Lung microvascular endothelial cell (primary cell): ENCODE data around the gene PTAFR. TPM values are rescaled to one million over a fixed set of nuclear protein-coding genes. Genes with fewer than 3 reads are reported as not detected.

Experiments
- DNase-seq, 2 donors: peaks; one replicate each; pipeline versions ENCODE4 v3.0.0 to v3.0.0-alpha.2; 2010; ENCODE audit warnings: low read depth in 2 of 2
- total RNA-seq: library from RNA; depleted of rRNA; stranded (reverse); fragments of >200 nt; gene quantifications from 2 replicates; pipeline ENCODE4 v1.2.1, GENCODE V29; 2014

Gene PTAFR
- total RNA-seq, 1 donor from 2014 or later: under 0.01 TPM

DNA sequence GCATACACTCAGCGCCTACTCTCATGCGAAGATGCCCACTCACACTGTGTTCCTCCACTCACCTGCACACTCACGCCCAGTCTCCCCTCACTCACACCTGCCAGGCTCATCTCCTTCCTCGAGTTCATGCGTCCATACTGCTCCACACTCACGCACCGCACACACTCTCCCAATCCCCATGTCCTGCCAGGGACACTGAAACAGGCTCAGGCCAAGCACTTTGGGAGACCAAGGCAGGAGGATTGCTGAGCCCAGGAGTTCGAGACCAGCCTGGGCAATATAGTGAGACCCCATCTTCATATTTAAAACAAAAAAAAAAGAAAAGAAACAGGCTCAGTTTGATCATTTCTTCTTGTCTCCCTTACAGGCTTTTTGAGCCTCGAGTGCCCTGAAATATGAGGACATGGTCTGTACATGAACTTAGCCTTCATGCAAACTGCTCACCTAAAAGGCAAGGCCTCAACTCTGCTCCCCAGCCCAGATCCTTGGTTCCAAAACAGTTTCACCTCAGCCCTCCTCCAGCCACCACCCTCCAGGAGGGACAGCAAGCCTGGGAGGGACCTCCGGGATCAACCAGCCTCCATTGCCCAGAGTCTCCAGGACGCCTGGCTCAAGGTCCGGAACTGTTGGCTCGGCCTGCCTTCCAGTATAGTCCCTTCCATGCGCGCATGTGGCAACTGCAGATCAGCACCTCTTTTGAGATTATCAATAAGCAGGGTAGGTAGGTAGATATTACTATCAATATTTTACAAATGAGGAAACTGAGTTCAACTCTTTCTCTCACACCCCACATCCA lies 2.4 kb upstream of the PTAFR start:
- DNase-seq: no peak

DNA sequence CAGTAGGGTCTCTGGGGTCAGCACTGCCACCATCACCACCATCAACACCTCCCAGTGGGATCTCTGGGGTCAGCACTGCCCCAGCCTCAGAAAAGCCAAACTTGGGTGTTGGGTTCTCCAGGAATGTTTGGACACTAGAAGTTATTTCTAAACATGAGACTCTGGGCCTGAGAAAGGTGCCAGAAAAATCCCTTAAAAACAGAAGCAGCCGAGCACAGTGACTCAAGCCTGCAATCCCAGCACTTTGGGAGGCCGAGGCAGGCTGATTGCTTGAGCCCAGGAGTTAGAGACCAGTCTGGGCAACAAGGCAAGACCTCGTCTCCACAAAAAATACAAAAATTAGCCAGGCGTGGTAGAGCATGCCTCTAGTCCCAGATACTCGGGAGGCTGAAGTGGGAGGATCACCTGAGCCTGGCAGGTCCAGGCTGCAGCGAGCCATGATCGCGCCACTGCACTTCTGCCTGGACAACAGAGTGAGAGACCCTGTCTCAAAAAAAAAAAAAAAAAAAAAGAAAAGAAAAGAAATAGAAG lies 470 bp downstream of the PTAFR start:
- no peak for DNase-seq

DNA sequence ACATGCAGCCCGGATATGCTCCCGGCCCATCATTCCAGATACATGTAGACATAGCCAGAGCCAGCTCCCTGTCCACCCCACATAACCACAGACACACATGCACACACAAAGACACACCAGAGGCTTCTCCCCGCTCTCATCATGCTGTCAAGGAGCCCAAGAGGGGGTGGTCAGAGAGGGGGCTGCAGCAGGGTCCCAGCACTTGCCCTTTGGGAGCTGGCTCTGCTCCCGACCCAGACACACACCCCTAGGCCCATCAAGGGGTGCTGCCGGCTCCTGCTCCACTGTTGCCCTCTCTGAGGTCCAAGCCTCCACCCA lies 2.6 kb downstream of the PTAFR start:
- DNase-seq: no peak

DNA sequence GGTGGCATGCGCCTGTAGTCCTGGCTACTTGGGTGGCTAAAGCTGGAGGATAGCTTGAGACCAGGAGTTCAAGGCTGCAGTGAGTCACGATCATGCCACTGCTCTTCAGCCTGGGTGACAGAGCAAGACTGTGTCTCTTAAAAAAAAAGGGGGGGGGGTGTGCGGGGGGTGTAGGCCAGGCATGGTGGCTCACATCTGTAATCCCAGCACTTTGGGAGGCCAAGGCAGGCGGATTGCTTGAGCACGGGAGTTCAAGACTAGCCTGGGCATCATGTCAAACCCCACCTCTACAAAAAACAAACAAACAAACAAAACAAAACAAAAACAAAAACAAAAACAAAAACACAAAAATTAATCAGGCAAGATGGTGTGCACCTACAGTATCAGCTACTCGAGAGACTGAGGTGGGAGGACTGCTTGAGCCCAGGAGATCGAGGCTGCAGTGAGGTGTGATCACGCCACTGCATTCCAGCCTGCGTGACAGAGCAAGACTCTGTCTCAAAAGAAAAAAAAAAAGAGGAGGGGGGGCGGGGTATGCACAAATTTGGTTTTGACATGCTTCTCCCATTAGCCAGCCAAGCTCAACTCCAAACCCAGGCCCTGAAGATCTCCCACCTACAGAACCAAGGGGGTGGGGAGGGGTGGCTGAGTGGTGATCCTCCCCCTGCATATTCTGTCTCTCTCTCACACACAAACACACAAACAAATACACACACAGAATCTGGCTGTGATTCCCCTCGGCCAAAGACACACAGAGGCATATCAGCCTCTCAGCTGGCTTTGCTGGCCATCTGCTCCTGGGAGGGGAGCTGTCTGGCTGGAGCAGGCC lies 3.1 kb downstream of the PTAFR start:
- DNase-seq: no peak

DNA sequence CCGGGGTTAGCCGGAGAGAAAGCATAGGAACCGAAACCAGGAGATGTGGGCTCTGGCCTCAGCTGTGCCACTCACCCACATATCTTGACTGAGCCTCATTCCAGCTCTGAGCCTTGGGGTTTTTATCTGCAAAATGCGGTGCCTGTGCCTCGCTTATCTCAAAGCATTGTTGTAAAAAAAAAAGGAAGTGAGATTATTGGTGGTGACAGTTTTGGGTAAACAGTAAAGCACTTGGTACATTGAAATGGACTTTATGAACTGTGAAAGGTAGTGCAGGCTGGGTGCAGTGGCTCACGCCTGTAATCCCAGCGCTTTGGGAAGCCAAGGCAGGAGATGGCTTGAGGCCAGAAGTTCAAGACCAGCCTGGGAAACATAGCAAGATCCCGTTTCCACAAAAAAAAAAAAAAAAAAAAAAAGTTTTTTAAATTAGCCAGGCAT lies 3.8 kb downstream of the PTAFR start:
- no peak for DNase-seq

DNA sequence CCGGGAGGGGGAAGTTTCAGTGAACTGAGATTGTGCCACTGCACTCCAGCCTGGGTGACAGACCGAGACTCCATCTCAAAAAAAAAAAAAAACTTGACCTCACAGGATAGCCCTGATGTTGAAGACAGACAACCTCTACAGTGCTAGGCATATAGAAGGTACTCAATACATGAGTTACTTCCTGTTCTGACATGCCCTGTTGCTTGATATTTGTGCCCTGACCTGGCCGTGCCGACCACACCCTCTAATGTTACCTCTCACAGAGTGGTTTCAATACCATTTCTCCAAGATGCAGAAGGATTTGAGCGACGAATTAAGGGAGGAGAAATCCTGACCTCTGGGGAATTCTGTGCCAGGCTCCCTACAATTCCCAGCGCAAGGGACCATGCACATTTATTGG lies 5.2 kb downstream of the PTAFR start:
- no peak for DNase-seq

DNA sequence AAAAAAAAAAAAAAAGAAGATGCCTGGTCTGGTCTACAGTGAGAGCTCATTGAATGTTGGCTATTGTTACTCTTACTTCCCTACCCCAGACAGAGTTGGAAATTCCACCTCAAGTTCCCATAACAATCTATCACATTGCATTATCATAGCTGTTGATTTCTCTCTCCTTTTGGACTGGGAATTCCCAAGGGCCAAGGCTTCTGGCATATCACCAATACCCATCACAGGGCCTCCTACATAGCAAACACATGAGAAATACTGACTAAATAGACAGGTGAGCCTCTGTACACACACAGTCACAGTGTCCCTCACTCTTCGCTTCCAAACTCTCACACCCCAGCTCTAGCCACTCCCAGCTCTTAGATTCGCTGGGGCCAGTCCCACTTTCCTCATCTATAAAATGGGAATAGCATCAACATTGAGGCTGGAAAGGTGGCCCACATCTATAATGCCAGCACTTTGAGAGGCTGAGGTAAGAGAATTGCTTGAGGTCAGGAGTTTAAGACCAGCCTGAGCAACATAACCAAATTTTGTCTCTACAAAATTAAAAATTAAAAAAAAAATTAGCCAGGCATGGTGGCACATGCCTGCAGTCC lies 6.4 kb downstream of the PTAFR start:
- peak; percentile 13 to 27 for DNase-seq

DNA sequence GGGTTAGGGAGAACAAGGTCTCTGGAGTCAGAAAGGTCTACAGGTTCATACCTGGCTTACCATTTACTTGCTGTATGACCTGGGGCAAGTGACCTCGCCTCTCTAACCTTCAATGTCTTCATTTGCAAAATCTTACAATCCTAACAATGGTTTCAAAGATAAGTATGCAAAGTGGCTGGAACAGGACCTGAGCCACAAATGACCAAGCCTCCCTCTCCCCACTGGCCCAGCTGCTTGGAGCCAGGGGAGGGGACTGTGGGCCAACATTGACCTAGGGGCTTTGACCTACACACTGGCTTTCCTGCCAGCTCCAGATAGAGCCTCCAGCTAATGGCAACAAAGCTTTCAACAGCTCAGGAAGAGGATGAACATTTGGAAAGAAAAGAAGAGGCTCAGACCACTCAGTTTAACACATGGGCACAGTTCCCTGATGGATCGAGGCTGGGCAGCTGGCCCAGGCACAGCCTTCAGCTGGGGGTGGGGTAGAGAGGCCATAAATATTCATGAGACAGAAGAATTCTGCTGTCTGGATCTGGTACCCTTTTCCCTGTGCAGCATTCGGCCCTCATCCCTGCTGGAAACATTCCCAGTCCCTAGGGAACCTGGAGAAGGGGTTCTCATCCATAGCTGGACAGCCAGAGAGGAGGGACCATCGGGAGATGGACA lies 12.9 kb downstream of the PTAFR start:
- DNase-seq: peak in 1 of 2 donors; percentile 27

DNA sequence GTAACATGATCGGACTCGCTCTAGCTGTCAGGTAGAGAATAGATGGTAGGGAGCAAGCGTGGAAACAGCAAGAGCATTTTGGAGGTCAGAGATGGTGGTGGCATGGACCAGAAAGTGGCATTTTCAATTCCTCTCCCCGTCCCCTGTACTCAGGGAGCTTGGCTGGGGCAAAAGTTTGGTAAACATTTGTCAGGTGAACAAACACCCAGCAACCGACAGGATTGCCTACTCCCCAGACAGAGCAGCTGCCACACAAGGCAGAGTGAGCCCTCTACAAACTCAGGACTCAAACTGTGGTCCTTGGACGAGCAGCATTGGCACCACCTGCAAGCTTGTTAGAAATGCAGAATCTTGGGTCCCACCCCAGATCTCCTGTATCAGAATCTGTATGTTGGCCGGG lies 14.3 kb downstream of the PTAFR start:
- no peak for DNase-seq

DNA sequence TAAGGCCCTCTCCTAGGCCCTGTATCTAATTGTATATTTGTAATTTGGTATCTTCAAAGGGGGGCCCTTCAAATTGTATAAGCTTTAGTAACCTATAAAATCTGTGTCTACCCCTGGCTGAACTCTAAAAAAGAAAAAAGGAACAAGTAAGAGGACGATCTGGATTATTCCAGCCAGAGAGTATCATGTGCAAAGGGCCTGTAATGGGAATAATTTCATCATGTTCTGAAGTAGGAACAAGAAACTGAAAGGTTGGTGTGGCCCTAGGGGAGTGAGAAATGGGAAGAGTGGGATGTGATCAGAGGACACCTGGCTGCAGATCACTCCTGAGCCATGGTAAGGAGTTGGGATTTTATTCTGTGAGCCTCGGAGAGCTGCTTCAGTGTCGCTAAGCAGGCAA lies 14.7 kb downstream of the PTAFR start:
- no peak for DNase-seq

DNA sequence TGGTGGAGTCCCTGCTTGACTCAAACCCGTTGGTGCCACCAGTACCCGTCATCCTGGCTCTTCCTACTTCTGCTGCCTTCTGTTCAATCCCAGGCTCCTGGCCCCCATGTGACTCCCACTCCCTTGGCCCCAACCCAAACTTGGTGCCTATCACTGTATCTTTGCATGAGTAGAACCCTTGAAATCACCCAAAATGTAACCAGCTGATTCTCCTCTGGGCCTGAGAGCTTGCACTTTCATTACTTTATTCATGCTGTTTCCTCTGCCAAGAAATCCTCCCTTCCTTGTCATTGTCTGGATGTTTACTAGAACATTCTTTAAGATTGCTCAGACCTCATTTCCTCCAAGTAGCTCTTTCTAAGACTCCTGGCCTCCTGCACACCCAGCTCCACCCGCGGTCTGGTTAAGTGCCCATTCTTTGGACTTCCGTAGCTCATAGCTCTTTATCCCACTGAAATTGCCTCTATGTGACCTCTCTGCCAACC lies 15.7 kb downstream of the PTAFR start:
- DNase-seq: peak in 1 of 2 donors; percentile 96

DNA sequence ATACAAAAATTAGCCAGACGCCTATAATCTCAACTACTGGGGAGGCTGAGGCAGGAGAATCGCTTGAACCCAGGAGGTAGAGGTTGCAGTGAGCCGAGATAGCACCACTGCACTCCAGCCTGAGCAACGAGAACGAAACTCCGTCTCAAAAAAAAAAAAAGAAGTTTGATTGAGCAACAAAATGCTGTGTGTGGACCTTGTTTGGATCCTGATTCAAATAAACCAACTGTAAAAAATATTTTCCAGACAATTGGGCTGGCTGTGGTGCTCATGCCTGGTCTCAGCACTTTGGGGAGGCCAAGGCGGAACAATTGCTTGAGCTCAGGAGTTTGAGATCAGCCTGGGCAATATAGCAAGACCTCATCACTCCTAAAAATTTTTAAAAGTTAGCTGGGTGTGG lies 16.8 kb downstream of the PTAFR start:
- no peak for DNase-seq

DNA sequence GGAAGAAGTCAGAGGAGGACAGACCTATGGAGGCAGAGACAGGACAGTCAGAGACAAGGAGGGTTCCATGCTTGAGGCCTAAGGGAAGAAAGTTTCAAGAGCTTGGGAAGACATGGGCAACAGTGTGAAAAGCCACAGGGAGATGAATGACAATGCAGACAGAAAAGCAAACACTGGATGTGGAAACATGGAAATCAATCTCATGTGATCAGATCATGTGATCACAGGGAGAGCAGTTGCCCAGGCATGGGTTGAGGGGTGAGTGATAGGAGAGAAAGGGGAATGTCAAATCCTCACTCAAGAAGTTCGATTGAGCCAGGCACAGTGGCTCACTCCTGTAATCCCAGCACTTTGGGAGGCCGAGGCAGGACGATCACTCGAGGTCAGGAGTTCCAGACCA lies 17.2 kb downstream of the PTAFR start:
- DNase-seq: no peak

DNA sequence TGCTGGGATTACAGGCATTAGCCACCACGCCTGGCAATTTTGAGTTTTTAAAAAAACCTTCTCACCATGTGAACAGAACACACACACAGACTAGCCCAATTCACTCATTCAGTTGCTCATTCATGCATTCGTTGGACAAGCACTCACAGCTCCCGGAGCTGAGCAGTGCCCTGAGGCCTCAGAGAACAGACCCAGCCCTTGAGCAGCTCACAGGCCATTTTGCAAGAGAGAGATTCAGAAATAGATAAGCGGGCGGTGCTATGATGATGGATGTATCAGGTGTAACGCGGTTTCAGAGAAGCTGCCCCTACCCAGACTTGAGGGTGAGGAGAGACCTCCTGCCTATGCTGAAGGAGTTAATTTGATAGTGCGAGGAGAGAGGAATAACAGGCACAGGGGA lies 18.6 kb downstream of the PTAFR start:
- DNase-seq: no peak

DNA sequence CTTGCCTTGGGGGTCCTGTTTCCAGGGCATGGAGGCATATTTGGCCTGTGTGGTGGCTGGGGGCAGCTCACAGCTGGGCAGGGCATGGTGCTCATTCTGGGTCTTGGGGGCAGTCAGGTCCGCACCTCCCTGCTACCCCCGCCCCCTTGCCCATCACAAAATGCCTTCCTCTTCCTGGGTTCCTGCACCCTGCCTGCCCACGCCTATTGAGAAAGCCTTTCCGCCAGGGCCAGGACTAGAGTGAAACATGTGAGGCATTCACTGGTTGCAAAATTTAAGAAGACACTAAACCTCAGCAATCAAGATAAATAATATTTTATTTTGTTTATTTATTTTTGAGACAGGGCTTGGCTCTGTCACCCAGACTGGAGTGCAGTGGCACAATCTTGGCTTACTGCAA lies 19.7 kb downstream of the PTAFR start:
- no peak for DNase-seq

DNA sequence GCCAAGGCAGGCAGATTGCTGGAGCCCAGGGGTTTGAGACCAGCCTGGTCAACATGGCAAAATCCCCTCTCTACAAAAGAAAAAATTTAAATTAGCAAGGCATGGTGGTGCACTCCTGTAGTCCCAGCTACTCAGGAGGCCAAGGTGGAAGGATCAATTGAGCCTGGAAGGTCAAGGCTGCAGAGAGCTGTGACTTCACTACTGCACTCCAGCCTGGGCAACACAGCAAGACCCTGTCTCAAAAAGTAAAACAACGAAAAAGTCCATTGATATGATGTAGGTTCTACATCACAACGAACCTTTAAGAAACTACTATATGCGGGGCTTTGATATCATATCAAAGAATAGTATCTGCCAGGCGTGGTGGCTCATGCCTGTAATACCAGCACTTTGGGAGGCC lies 20.9 kb downstream of the PTAFR start:
- no peak for DNase-seq

DNA sequence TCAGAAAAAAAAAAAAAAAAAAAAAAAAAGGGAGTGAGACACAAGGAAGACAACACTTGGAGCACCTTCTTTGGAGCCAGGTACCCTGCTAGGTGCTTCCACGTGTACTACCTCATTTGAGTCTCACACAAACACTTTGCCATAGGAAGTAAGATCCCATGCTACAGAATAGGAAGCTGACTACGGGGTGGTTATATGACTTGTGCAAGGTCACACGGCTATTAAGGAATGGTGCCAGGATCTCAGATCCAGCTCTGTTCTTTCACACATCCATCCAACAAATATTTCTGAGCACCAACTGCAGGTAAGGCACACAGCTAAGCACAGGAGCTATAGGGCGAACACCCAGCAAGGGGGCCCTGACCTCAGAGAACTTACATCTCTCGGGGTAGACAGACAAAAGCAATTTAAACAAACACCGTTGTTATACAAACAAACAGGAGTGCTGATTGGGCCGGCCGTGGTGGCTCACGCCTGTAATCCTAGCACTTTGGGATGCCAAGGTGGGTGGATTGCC lies 22.4 kb downstream of the PTAFR start:
- DNase-seq: no peak

DNA sequence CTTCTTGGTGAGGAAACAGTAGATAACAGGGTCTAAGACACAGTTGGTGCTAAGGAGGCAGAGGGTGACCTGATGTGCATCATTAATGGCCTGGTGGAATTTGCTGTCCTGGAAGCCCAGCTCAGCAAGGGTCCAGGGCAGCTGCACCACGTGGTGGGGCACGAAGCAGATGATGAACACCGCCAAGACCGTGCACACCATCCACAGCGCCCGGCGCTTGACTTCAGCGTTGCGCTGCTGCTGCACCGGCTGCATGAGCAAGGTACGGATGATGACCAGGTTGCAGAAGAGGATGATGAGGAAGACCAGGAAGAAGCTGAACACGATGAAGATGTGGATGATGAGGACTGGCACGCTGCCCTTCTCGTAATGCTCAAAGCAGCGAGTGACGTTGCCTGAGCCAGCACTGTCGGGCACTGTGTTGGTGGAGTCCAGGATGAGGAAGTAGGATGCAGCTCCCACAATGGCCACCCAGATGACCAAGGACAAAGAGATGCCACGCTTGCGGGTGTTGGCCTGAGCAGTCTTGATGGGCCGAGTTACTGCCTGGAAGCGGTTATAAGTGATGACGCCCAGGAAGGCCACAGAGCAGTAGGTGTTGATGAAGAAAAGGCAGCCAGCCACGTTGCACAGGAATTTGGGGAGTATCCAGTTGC lies 26.2 kb downstream of the PTAFR start:
- no peak for DNase-seq

DNA sequence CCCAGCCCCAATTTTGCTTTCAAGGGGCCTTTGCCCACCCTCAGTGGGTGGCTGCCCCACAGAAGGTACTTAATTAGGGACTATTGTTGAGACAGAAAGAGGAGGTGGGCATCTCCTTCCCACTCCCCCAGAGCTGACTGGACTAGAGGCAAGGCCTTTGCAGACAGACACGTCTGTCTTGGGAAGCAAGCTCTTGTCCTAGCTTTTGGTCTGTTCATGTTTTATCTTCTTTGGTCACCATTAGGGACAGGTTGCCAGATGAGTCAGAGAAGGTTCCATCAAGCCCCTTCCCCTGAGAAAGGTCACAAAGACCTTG lies 27.7 kb downstream of the PTAFR start:
- no peak for DNase-seq

DNA sequence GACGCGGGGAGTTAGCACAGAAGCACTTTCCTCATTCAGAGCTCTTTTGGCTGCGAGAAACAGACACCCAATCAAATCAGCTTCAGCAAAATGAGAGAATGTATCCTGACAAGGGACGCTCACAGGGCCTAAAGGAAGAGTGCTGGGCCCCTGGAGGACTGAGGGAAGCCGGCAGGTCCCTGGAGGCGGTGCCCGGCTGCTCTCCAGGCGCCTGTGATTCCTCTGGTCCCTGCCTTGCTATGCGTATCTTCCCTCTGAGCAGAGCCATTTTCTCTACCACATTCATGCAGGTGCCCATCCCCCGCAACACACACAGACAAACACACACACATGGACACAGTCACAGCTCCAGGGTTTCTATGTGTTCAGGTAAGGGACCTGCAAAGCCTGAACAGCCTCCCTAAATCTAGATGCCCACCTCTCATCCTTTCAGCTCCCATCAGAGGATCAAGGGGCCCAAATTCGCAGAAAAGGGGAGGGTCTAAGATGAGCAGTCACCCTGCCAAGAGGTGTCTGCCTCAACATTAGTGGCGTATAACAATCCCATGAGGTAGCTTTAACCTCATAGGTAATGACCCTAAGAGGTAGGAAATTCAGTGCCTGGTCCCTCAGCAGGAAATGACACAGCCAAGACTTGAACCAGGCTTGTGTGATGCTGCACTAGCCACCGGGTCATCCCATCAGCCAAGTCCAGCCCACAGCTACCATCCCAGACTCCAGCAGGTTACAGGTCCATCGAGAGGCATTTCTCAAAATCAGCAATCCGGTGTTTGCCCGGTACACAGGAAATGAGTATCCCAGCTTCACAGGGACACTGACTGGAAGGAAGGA lies 29.0 kb downstream of the PTAFR start:
- DNase-seq: peak in 1 of 2 donors; percentile 13
